ENCODE results near the gene EDAR. TPM values are rescaled to one million over a fixed set of nuclear protein-coding genes. Genes with fewer than 3 reads are reported as not detected.

The EDAR gene
- total and polyA plus RNA-seq, 7 donors, result 0.01 TPM; not detected in 6

- TF ChIP-seq CTCF (IDR thresholded peaks at IDR 0.05), result no peak
- H3K4me1 ChIP-seq, result no peaks in the 10 kb centered on the region
- 46 to 57% (median 49%) methylated on average over 5 of the region's 5 CpGs for WGBS, 3 donors
- DNase-seq, result no peak
- H3K27ac ChIP-seq, result no peak overlapping the region
- H3K9me3 ChIP-seq, result no peaks in the 10 kb centered on the region
- ATAC-seq, result no peak
- intact Hi-C loops (cut with DNase I), result no loop called here
- H3K4me3 ChIP-seq, result no peak overlapping the region
- no peaks in the 10 kb centered on the region for H3K36me3 ChIP-seq (ENCODE audit: insufficient read depth in 1 of 2, low read depth in 1 of 2)
- H3K27me3 ChIP-seq (ENCODE audit: insufficient read depth in 3 of 3, low read length in 2 of 3), result no peaks in the 10 kb centered on the region
These were observed 28.0 kb upstream of the EDAR start for GRCh38 chr2:109017017-109017416.

GRCh38 chr2:109016376-109016775 is 27.4 kb upstream of the EDAR start:
- Histone ChIP-seq H3K27me3 (ENCODE audit: insufficient read depth in 3 of 3, low read length in 2 of 3) (no peaks in the 10 kb centered on the region), H3K4me1 (no peaks in the 10 kb centered on the region), H3K4me3 (no peak overlapping the region), H3K36me3 (ENCODE audit: insufficient read depth in 1 of 2, low read depth in 1 of 2) (no peaks in the 10 kb centered on the region), H3K9me3 (no peaks in the 10 kb centered on the region), H3K27ac (no peak overlapping the region)
- no peak for ATAC-seq
- WGBS, 3 donors, result 87 to 91% (median 88%) methylated on average over 11 of the region's 11 CpGs
- intact Hi-C loops (cut with DNase I), result no loop called here
- no peak for DNase-seq
- no peak for TF ChIP-seq CTCF (IDR thresholded peaks at IDR 0.05)

- ATAC-seq (no peak), DNase-seq (no peak)
- WGBS, 3 donors, result 76 to 83% (median 81%) methylated on average over 8 of the region's 8 CpGs
- Histone ChIP-seq H3K4me1 (no peaks in the 10 kb centered on the region), H3K36me3 (ENCODE audit: insufficient read depth in 1 of 2, low read depth in 1 of 2) (no peaks in the 10 kb centered on the region), H3K27me3 (ENCODE audit: insufficient read depth in 3 of 3, low read length in 2 of 3) (no peaks in the 10 kb centered on the region), H3K4me3 (no peak overlapping the region), H3K9me3 (no peaks in the 10 kb centered on the region), H3K27ac (no peak overlapping the region)
- TF ChIP-seq CTCF (IDR thresholded peaks at IDR 0.05), result no peak
- intact Hi-C loops (cut with DNase I), result no loop called here
These were observed 25.5 kb upstream of the EDAR start for GRCh38 chr2:109014476-109014875.

GRCh38 chr2:109013051-109013450 is 24.0 kb upstream of the EDAR start:
- intact Hi-C loops (cut with DNase I), result no loop called here
- Histone ChIP-seq H3K27ac (no peak overlapping the region), H3K36me3 (ENCODE audit: insufficient read depth in 1 of 2, low read depth in 1 of 2) (no peaks in the 10 kb centered on the region), H3K4me3 (no peak overlapping the region), H3K27me3 (ENCODE audit: insufficient read depth in 3 of 3, low read length in 2 of 3) (no peaks in the 10 kb centered on the region), H3K4me1 (no peaks in the 10 kb centered on the region), H3K9me3 (no peaks in the 10 kb centered on the region)
- 77 to 82% (median 79%) methylated on average over 5 of the region's 5 CpGs for WGBS, 3 donors
- no peak for TF ChIP-seq CTCF (IDR thresholded peaks at IDR 0.05)
- no peak for ATAC-seq
- DNase-seq, result no peak

GRCh38 chr2:109009920-109010610 is 21.0 kb upstream of the EDAR start:
- ATAC-seq, result no peak
- no peak for TF ChIP-seq CTCF (IDR thresholded peaks at IDR 0.05)
- DNase-seq, result no peak
- Histone ChIP-seq H3K4me1 (no peaks in the 10 kb centered on the region), H3K4me3 (no peak overlapping the region), H3K27ac (no peak overlapping the region), H3K9me3 (no peaks in the 10 kb centered on the region), H3K27me3 (ENCODE audit: insufficient read depth in 3 of 3, low read length in 2 of 3) (no peaks in the 10 kb centered on the region), H3K36me3 (ENCODE audit: insufficient read depth in 1 of 2, low read depth in 1 of 2) (no peaks in the 10 kb centered on the region)
- WGBS, 3 donors, result 65 to 73% (median 71%) methylated on average over 9 of the region's 9 CpGs
- intact Hi-C loops (cut with DNase I), result no loop called here
